Measurements from ENCODE around the gene UGGT2. TPM values are rescaled to one million over a fixed set of nuclear protein-coding genes. Genes with fewer than 3 reads are reported as not detected.
A peak's percentile ranks its signal among the peaks of the same experiment; 100 is the strongest.
"Not testable (repeated sequence)": the region's sequence is repeated elsewhere in the genome, so short reads cannot be mapped to it uniquely, and the experiment has no call there.

Gene UGGT2
- total and polyA plus RNA-seq, 9 donors: 18.1 to 40.0 (median 21.2) TPM

GRCh38 chr13:95865080-95865615, 188.1 kb downstream of the UGGT2 start:
- 89% methylated on average over 3 of the region's 5 CpGs for WGBS (ENCODE audit: insufficient coverage)
- Histone ChIP-seq H3K4me1 (ENCODE audit: control insufficient read depth, insufficient read depth, low read length) (no peaks in the 10 kb centered on the region), H3K27me3 (ENCODE audit: control insufficient read depth, insufficient read depth, low read length) (no peaks in the 10 kb centered on the region), H3K9me3 (replicated peaks; ENCODE audit: control insufficient read depth, low read depth, low read length) (no peaks in the 10 kb centered on the region), H3K27ac (ENCODE audit: low read length) (no peak overlapping the region), H3K4me3 (ENCODE audit: low read length) (no peak overlapping the region), H3K36me3 (ENCODE audit: control insufficient read depth, insufficient read depth, low read length) (peaks cover 4% of the 10 kb centered on the region)
- no peak for DNase-seq

DNA sequence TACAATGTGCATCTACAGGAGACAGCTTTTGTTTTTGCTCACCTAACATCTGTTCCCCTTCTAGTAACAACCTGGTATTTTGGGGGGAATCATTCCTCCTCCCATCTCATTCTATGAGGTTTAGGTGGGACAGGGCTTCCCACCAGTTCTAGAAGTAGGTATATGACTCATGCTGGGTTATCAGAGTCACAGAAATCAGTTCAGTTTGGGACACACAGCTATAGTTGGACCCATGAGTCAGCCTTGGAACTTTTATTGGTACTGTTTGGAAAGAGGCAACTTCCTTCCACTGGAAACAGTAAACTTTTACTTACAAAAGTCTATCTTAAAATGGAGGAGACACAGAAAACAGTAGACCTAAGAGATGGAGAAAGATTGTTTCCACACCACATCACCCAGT, 190.8 kb downstream of the UGGT2 start:
- DNase-seq: no peak
- Histone ChIP-seq H3K4me3 (ENCODE audit: low read length) (no peak overlapping the region), H3K9me3 (replicated peaks; ENCODE audit: control insufficient read depth, low read depth, low read length) (no peaks in the 10 kb centered on the region)

GRCh38 chr13:95861296-95861695, 191.9 kb downstream of the UGGT2 start:
- Histone ChIP-seq H3K27ac (ENCODE audit: low read length) (no peak overlapping the region), H3K27me3 (ENCODE audit: control insufficient read depth, insufficient read depth, low read length) (no peaks in the 10 kb centered on the region), H3K4me1 (ENCODE audit: control insufficient read depth, insufficient read depth, low read length) (no peaks in the 10 kb centered on the region), H3K9me3 (replicated peaks; ENCODE audit: control insufficient read depth, low read depth, low read length) (no peaks in the 10 kb centered on the region), H3K4me3 (ENCODE audit: low read length) (no peak overlapping the region), H3K36me3 (ENCODE audit: control insufficient read depth, insufficient read depth, low read length) (peaks cover 4% of the 10 kb centered on the region)
- no CpG with 5 or more reads among the region's 2 CpGs for WGBS (ENCODE audit: insufficient coverage)
- DNase-seq: peak; percentile 7

More for the DNA sequence above, 190.8 kb downstream of the UGGT2 start:
- H3K27ac ChIP-seq (ENCODE audit: low read length): no peak overlapping the region
- no peaks in the 10 kb centered on the region for H3K27me3 ChIP-seq (ENCODE audit: control insufficient read depth, insufficient read depth, low read length)
- no peaks in the 10 kb centered on the region for H3K4me1 ChIP-seq (ENCODE audit: control insufficient read depth, insufficient read depth, low read length)
- peaks cover 4% of the 10 kb centered on the region for H3K36me3 ChIP-seq (ENCODE audit: control insufficient read depth, insufficient read depth, low read length)

DNA sequence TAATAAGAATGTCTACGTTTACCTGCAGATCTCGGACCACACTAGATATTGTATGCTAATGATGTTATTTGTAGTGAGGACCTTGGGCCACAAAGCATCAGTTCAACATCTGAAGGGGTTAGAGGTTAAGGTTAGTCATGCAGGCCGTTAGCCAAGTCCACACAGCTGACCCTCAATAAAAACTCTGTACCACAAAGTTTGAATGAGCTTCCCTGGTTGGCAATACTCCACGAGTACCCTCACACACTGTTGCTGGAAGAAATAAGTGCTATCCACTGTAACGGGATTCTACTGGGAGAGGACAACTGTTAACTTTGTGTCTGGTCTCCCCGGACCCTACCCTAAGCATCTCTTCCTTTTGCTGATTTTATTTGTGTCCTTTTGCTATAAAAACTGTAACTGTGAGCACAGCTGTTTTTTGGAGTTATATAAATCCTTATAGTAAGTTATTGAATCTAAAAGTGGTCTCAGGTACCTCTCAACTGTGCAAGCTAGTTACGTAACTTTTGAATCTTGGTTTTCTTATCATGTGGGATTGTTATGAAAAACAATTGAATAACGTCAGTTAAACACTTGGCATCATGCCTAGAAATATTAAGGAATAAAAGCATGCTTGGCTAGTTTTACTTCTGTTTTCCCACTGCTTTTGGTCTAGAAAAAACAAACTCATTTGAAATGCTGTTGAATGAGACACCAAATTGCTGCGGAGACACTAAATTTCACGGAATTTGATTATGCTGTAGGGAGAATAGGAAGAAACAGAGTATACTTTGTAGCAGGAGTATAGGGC, 194.7 kb downstream of the UGGT2 start:
- Histone ChIP-seq H3K27me3 (ENCODE audit: control insufficient read depth, insufficient read depth, low read length) (no peaks in the 10 kb centered on the region), H3K27ac (ENCODE audit: low read length) (no peak overlapping the region), H3K36me3 (ENCODE audit: control insufficient read depth, insufficient read depth, low read length) (peaks cover 4% of the 10 kb centered on the region), H3K9me3 (replicated peaks; ENCODE audit: control insufficient read depth, low read depth, low read length) (no peaks in the 10 kb centered on the region), H3K4me3 (ENCODE audit: low read length) (no peak overlapping the region), H3K4me1 (ENCODE audit: control insufficient read depth, insufficient read depth, low read length) (no peaks in the 10 kb centered on the region)
- peak; percentile 76 for DNase-seq
- WGBS (ENCODE audit: insufficient coverage): no CpG with 5 or more reads among the region's 10 CpGs

DNA sequence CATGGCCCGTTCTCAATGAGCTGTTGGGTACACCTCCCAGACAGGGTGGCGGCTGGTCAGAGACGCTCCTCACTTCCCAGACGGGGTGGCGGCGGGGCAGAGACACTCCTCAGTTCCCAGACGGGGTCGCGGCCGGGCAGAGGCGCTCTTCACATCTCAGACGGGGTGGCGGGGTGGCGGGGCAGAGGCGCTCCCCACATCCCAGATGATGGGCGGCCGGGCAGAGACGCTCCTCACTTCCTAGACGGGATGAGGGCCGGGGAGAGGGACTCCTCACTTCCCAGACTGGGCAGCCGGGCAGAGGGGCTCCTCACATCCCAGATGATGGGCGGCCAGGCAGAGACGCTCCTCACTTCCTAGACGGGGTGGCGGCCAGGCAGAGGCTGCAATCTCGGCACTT, 207.5 kb downstream of the UGGT2 start:
- not testable (repeated sequence) for DNase-seq; H3K36me3 ChIP-seq (ENCODE audit: control insufficient read depth, insufficient read depth, low read length); H3K27me3 ChIP-seq (ENCODE audit: control insufficient read depth, insufficient read depth, low read length); H3K4me1 ChIP-seq (ENCODE audit: control insufficient read depth, insufficient read depth, low read length); H3K9me3 ChIP-seq (replicated peaks; ENCODE audit: control insufficient read depth, low read depth, low read length); H3K4me3 ChIP-seq (ENCODE audit: low read length); H3K27ac ChIP-seq (ENCODE audit: low read length)
- WGBS (ENCODE audit: insufficient coverage): 94% methylated on average over 21 of the region's 26 CpGs

DNA sequence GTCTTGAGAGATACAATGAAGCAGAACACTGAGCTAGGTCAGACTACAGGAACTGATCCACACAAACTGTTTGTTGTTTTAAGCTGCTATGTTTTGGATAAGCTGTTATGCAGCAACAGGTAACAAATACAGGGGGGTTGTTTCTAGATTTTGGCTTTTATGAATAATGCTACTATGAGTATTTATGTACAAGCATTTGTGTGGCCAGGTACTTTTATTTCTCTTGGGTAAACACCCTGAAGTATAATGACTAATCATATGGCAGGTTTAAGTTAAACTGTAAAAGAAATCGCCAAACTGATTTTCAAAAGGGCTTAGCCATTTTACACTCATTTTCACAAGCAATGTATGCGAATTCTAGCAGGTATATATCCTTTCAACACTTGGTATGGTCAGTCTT, 210.3 kb downstream of the UGGT2 start:
- Histone ChIP-seq H3K36me3 (ENCODE audit: control insufficient read depth, insufficient read depth, low read length) (no peaks in the 10 kb centered on the region), H3K9me3 (replicated peaks; ENCODE audit: control insufficient read depth, low read depth, low read length) (peaks cover 13% of the 10 kb centered on the region), H3K4me3 (ENCODE audit: low read length) (no peak overlapping the region), H3K4me1 (ENCODE audit: control insufficient read depth, insufficient read depth, low read length) (no peaks in the 10 kb centered on the region), H3K27ac (ENCODE audit: low read length) (no peak overlapping the region), H3K27me3 (ENCODE audit: control insufficient read depth, insufficient read depth, low read length) (no peaks in the 10 kb centered on the region)
- WGBS (ENCODE audit: insufficient coverage): no CpG with 5 or more reads among the region's 2 CpGs
- DNase-seq: no peak

- Histone ChIP-seq H3K4me3 (ENCODE audit: low read length) (no peak overlapping the region), H3K36me3 (ENCODE audit: control insufficient read depth, insufficient read depth, low read length) (no peaks in the 10 kb centered on the region), H3K27ac (ENCODE audit: low read length) (no peak overlapping the region), H3K4me1 (ENCODE audit: control insufficient read depth, insufficient read depth, low read length) (no peaks in the 10 kb centered on the region), H3K27me3 (ENCODE audit: control insufficient read depth, insufficient read depth, low read length) (no peaks in the 10 kb centered on the region), H3K9me3 (replicated peaks; ENCODE audit: control insufficient read depth, low read depth, low read length) (peaks cover 13% of the 10 kb centered on the region)
- DNase-seq: no peak
Observed at GRCh38 chr13:95841894-95842293, 211.3 kb downstream of the UGGT2 start.

GRCh38 chr13:95834134-95834765, 219.0 kb downstream of the UGGT2 start:
- Histone ChIP-seq H3K4me1 (ENCODE audit: control insufficient read depth, insufficient read depth, low read length) (no peaks in the 10 kb centered on the region), H3K27me3 (ENCODE audit: control insufficient read depth, insufficient read depth, low read length) (no peaks in the 10 kb centered on the region), H3K36me3 (ENCODE audit: control insufficient read depth, insufficient read depth, low read length) (peaks cover 2% of the 10 kb centered on the region), H3K27ac (ENCODE audit: low read length) (no peak overlapping the region), H3K4me3 (ENCODE audit: low read length) (no peak overlapping the region), H3K9me3 (replicated peaks; ENCODE audit: control insufficient read depth, low read depth, low read length) (peaks cover 9% of the 10 kb centered on the region)
- DNase-seq: peak; percentile 74
- WGBS (ENCODE audit: insufficient coverage): no CpG with 5 or more reads among the region's 3 CpGs

GRCh38 chr13:95833719-95834118, 219.5 kb downstream of the UGGT2 start:
- peaks cover 2% of the 10 kb centered on the region for H3K36me3 ChIP-seq (ENCODE audit: control insufficient read depth, insufficient read depth, low read length)
- H3K9me3 ChIP-seq (replicated peaks; ENCODE audit: control insufficient read depth, low read depth, low read length): peaks cover 5% of the 10 kb centered on the region
- no peak overlapping the region for H3K4me3 ChIP-seq (ENCODE audit: low read length)
- peak; percentile 11 for DNase-seq
- WGBS (ENCODE audit: insufficient coverage): no CpG with 5 or more reads among the region's 1 CpG
- no peaks in the 10 kb centered on the region for H3K27me3 ChIP-seq (ENCODE audit: control insufficient read depth, insufficient read depth, low read length)
- no peak overlapping the region for H3K27ac ChIP-seq (ENCODE audit: low read length)
- no peaks in the 10 kb centered on the region for H3K4me1 ChIP-seq (ENCODE audit: control insufficient read depth, insufficient read depth, low read length)

- WGBS (ENCODE audit: insufficient coverage): no CpG with 5 or more reads among the region's 1 CpG
- no peaks in the 10 kb centered on the region for H3K9me3 ChIP-seq (replicated peaks; ENCODE audit: control insufficient read depth, low read depth, low read length)
- H3K4me1 ChIP-seq (ENCODE audit: control insufficient read depth, insufficient read depth, low read length): no peaks in the 10 kb centered on the region
- no peak overlapping the region for H3K4me3 ChIP-seq (ENCODE audit: low read length)
- H3K36me3 ChIP-seq (ENCODE audit: control insufficient read depth, insufficient read depth, low read length): peaks cover 2% of the 10 kb centered on the region
- H3K27me3 ChIP-seq (ENCODE audit: control insufficient read depth, insufficient read depth, low read length): no peaks in the 10 kb centered on the region
- DNase-seq: no peak
- no peak overlapping the region for H3K27ac ChIP-seq (ENCODE audit: low read length)
Observed at GRCh38 chr13:95833126-95833525, 220.1 kb downstream of the UGGT2 start.

All from muscle of leg (tissue), 11 donors.